HTERT RPE-1 (cell line): ENCODE measurements around the gene NREP.

Experiments used
- in situ Hi-C: fragments of 300-500 bp; cut with MboI; formaldehyde crosslinking; loops from 4 replicates; pipeline ENCODE4 v1.14.3; 2020; ENCODE audit warnings: low sequenced_read_pairs

NREP gene

GRCh38 chr5:111697881-111698757 lies 58.9 kb downstream of the NREP start:
- in situ Hi-C loops: no loop called here

GRCh38 chr5:111697215-111697614 lies 59.8 kb downstream of the NREP start:
- in situ Hi-C loops: no loop called here

GRCh38 chr5:111695991-111696390 lies 61.0 kb downstream of the NREP start:
- in situ Hi-C loops: no loop called here

- in situ Hi-C loops: no loop called here
Measured at GRCh38 chr5:111694133-111694532, 62.9 kb downstream of the NREP start.

GRCh38 chr5:111691914-111692313 lies 65.1 kb downstream of the NREP start:
- in situ Hi-C loops: no loop called here

GRCh38 chr5:111691508-111691907 lies 65.5 kb downstream of the NREP start:
- in situ Hi-C loops: no loop called here

- in situ Hi-C loops: no loop called here
Measured at GRCh38 chr5:111689357-111689935, 67.5 kb downstream of the NREP start.

DNA sequence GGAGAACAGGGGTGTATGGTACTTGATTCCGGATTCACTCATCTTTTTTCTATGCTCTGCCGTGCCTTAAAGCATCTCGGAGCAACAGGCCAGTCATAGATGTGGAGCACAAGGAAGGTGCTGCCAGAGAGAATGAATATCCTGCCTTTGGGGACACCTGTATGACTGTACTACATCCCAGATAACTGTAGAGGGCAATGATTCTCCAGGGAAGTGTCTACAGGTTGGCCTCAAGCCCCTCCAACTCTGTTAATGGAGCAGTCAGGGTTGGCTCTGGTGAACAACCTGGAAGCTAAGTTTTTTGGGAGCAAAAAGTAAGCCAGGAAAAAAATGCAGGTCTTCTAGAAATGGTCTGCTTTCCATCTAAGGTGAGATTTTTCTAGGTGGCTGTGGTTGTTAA lies 71.0 kb downstream of the NREP start:
- in situ Hi-C loops: no loop called here

- in situ Hi-C loops: no loop called here
Measured at GRCh38 chr5:111682641-111683040, 74.4 kb downstream of the NREP start.

- in situ Hi-C loops: no loop called here
Measured at GRCh38 chr5:111682121-111682520, 74.9 kb downstream of the NREP start.

DNA sequence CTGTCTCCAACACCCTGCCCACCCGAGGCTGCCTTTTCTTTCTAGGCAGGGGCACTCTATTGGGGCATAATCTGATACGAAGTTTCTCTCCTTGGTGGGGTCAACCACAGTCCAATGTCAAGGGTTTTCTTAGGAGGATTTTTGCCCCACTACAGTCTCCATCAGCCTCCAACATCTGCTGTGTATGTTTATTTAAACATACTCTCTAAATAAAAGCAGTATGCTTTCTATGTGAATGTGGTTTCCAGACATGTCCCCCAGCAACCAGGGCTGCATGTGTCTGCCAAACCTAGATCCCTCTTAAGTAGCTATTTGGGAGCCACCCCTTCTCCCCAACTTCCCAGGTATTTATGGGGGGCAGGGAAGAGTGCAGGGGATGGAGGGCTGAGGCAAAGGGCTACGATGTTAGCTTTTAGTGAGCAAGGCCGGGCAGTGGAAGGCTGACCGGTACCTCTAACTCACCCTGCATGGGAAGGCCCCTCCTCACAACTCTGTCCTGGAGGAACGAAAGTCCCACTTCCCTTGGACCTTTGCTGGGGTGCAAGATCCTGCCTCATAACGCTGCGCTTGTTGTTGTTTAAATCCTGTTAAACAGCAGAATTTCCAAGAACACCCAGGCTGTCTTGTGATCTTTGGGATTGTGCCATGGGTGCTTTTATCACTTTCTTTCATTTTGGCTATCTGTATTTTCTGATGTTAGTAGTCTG lies 75.4 kb downstream of the NREP start:
- in situ Hi-C loops: no loop called here

DNA sequence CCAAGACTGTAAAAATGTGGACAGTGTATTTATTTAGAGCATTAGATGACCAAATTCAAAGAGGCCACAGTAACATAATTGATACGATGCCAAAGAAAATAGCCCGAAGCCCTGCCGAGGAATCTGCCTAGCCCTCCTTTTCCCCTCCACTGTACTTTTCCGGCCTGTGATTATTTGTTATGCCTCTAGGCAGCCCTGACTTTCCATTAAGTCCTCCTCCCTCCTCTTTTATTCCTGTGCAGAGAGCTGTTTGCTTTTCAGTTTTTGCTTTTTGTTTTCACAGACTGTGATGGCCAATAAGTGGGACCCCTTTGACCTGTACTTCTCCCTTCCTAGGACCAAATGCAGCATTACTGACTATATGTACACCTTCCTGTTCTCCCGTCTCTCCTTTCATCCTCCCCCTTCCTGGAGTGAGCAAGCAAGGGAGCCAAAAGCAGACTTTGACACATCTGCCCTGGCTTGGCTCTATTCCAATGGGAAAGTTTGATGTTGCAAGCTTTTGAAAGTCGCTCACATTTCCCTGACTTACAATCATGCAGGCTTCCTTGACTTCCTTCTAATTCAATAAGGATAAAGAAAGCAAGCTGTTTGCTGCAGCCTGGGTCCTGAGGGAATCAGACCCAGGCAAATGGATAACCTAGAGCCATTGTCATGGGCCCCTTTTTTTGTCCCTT lies 76.1 kb downstream of the NREP start:
- in situ Hi-C loops: no loop called here

DNA sequence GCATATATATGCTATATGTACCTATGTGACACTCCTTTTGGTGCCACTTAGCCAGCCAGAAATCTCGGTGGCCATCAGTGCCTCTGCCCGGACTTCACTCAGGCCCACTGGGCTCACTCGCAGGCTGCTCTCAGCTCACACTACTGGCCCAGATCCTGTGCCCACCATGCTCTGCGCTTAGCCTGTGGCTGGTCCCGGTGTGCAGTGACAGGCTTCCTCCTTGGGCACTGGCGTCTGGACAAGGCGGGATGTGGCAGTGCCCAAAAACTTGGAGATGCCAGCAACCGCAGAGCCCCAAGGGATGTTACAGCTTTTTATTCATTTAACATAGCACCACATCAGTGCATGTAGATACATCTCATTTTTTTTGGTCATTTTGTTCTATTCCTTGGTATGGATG lies 77.4 kb downstream of the NREP start:
- in situ Hi-C loops: no loop called here
